H1 (cell line): ENCODE data around the gene SLC35G2. TPM values are rescaled to one million over a fixed set of nuclear protein-coding genes. Genes with fewer than 3 reads are reported as not detected.

ENCODE experiments used
- CTCF ChIA-PET: fragments of 300-600 bp; sonication (Branson Sonifier 250); formaldehyde crosslinking; loops from one replicate; lab custom pipeline; 2021; ENCODE audit not compliant: partially characterized antibody; lab: Charles Lee
- POLR2A ChIA-PET: fragments of 300-600 bp; sonication (Branson Sonifier 250); formaldehyde crosslinking; loops from one replicate; lab custom pipeline; 2021; ENCODE audit warnings: inconsistent platforms; ENCODE audit not compliant: partially characterized antibody; lab: Charles Lee
- DNase-seq, 2 experiments: peaks; one replicate each; pipeline versions ENCODE4 v3.0.0 to v3.0.0-alpha.2; 2010 to 2022; ENCODE audit warnings: low spot score in 2 of 2, low read depth in 1 of 2, mixed read lengths in 1 of 2
- FAIRE-seq: peaks from 2 replicates; lab custom pipeline; 2011; peaks lifted over from hg19 to GRCh38; lab: Jason Lieb, UNC
- H2AFZ ChIP-seq: 2 replicates; pipeline ENCODE4 v1.8.1; 2012; ENCODE audit warnings: low read length, inconsistent platforms
- H2AK5ac ChIP-seq: 2 replicates; pipeline ENCODE4 v1.6.1; 2013; ENCODE audit warnings: low read depth, low read length
- H2BK120ac ChIP-seq: replicated peaks from 2 replicates; pipeline ENCODE3; 2013; ENCODE audit warnings: low read depth, low read length, inconsistent platforms
- H2BK12ac ChIP-seq: 2 replicates; pipeline ENCODE4 v1.6.1; 2013; ENCODE audit warnings: low read depth, low read length
- H2BK15ac ChIP-seq: 2 replicates; pipeline ENCODE4 v1.6.1; 2013; ENCODE audit warnings: low read length
- H2BK20ac ChIP-seq: 2 replicates; pipeline ENCODE4 v1.6.1; 2013; ENCODE audit warnings: low read length
- H2BK5ac ChIP-seq: 2 replicates; pipeline ENCODE4 v1.6.1; 2013; ENCODE audit warnings: low read depth, low read length
- H3K14ac ChIP-seq: 2 replicates; pipeline ENCODE4 v1.6.1; 2013; ENCODE audit warnings: inconsistent platforms; ENCODE audit not compliant: insufficient read length
- H3K18ac ChIP-seq: 2 replicates; pipeline ENCODE4 v1.6.1; 2013; ENCODE audit warnings: low read length; ENCODE audit errors: extremely low read depth
- H3K23ac ChIP-seq: 2 replicates; pipeline ENCODE4 v1.6.1; 2013; ENCODE audit warnings: inconsistent platforms; ENCODE audit not compliant: insufficient read length
- H3K23me2 ChIP-seq: 2 replicates; pipeline ENCODE4 v1.6.1; 2013; ENCODE audit warnings: low read depth, low read length
- H3K27ac ChIP-seq: 2 replicates; pipeline ENCODE4 v1.6.1; 2011; ENCODE audit warnings: low read depth, low read length, inconsistent platforms
- H3K27me3 ChIP-seq, 4 experiments: replicated peaks in 1 of 4; 1 replicate in 1 of 4; 2 replicates in 3 of 4; pipeline versions ENCODE4 v1.6.1 to v1.8.1; 2011 to 2013; ENCODE audit warnings: low read length in 3 of 4, mild to moderate bottlenecking in 3 of 4, inconsistent platforms in 2 of 4, mixed read lengths in 2 of 4, moderate library complexity in 1 of 4; ENCODE audit not compliant: control insufficient read depth in 3 of 4, insufficient read depth in 3 of 4; ENCODE audit errors: extremely low read depth in 1 of 4
- H3K36me3 ChIP-seq, 4 experiments: 2 replicates each; pipeline versions ENCODE4 v1.6.1 to v1.8.1; 2011 to 2013; ENCODE audit warnings: mild to moderate bottlenecking in 4 of 4, low read length in 3 of 4, moderate library complexity in 2 of 4, control low read depth in 1 of 4, inconsistent platforms in 1 of 4; ENCODE audit not compliant: insufficient read depth in 4 of 4, control insufficient read depth in 2 of 4
- H3K4ac ChIP-seq: replicated peaks from 2 replicates; pipeline ENCODE3; 2013; ENCODE audit warnings: low read length, low read depth, mixed read lengths, inconsistent platforms; ENCODE audit not compliant: insufficient read length
- H3K4me1 ChIP-seq, 4 experiments: replicated peaks in 1 of 4; 1 replicate in 1 of 4; 2 replicates in 3 of 4; pipeline versions ENCODE4 v1.6.1 to v1.8.1; 2011 to 2013; ENCODE audit warnings: low read length in 3 of 4, inconsistent platforms in 2 of 4, mixed read lengths in 1 of 4; ENCODE audit not compliant: insufficient read depth in 4 of 4, control insufficient read depth in 3 of 4
- H3K4me2 ChIP-seq, 2 experiments: 2 replicates each; pipeline versions ENCODE4 v1.6.1 to v1.8.1; 2011 to 2013; ENCODE audit warnings: low read depth in 2 of 2, low read length in 2 of 2, control low read depth in 1 of 2, inconsistent platforms in 1 of 2, mild to moderate bottlenecking in 1 of 2; ENCODE audit not compliant: insufficient read depth in 1 of 2
- H3K4me3 ChIP-seq, 4 experiments: fragments of 200-600, 300-600 bp in 1 of 4; sonication (generic), shearing (Covaris generic), sonication (Bioruptor Twin) in 1 of 4; 2 replicates each; pipeline versions ENCODE4 v1.5.1 to v1.8.1; 2011 to 2016; ENCODE audit warnings: low read length in 4 of 4, low read depth in 3 of 4, control low read depth in 2 of 4, inconsistent platforms in 2 of 4, mild to moderate bottlenecking in 2 of 4, mixed read lengths in 1 of 4, moderate library complexity in 1 of 4; ENCODE audit not compliant: insufficient read depth in 2 of 4; ENCODE audit errors: extremely low read depth in 1 of 4
- H3K56ac ChIP-seq: replicated peaks from 2 replicates; pipeline ENCODE3; 2013; ENCODE audit warnings: low read depth, mild to moderate bottlenecking, mixed read lengths, low read length, inconsistent platforms; ENCODE audit not compliant: insufficient read length
- H3K79me1 ChIP-seq: 2 replicates; pipeline ENCODE4 v1.6.1; 2013; ENCODE audit warnings: low read depth, low read length, control low read depth
- H3K79me2 ChIP-seq, 2 experiments: 2 replicates each; pipeline versions ENCODE4 v1.6.1 to v1.8.1; 2012 to 2013; ENCODE audit warnings: low read length in 2 of 2, mild to moderate bottlenecking in 2 of 2, inconsistent platforms in 1 of 2; ENCODE audit not compliant: insufficient read depth in 2 of 2, control insufficient read depth in 1 of 2
- H3K9ac ChIP-seq, 4 experiments: replicated peaks in 1 of 4; 1 replicate in 1 of 4; 2 replicates in 3 of 4; pipeline versions ENCODE4 v1.6.1 to v1.8.1; 2011 to 2013; ENCODE audit warnings: low read depth in 3 of 4, low read length in 3 of 4, control low read depth in 2 of 4, mild to moderate bottlenecking in 2 of 4, moderate library complexity in 2 of 4, inconsistent platforms in 1 of 4; ENCODE audit errors: extremely low read depth in 1 of 4
- H3K9me3 ChIP-seq, 2 experiments: 2 replicates each; pipeline versions ENCODE4 v1.6.1 to v1.8.1; 2012 to 2013; ENCODE audit warnings: mild to moderate bottlenecking in 2 of 2, moderate library complexity in 2 of 2, control low read depth in 1 of 2, inconsistent platforms in 1 of 2, low read depth in 1 of 2, low read length in 1 of 2, mixed read lengths in 1 of 2; ENCODE audit not compliant: insufficient read depth in 2 of 2
- H4K20me1 ChIP-seq, 2 experiments: replicated peaks in 1 of 2; 2 replicates each; pipeline versions ENCODE3 to v1.8.1; 2011 to 2013; ENCODE audit warnings: inconsistent platforms in 2 of 2, low read length in 2 of 2, mild to moderate bottlenecking in 1 of 2; ENCODE audit not compliant: insufficient read depth in 2 of 2, control insufficient read depth in 1 of 2
- H4K5ac ChIP-seq: 2 replicates; pipeline ENCODE4 v1.6.1; 2013; ENCODE audit warnings: low read length, low read depth, mixed read lengths, inconsistent platforms; ENCODE audit not compliant: insufficient read length
- H4K8ac ChIP-seq: 2 replicates; pipeline ENCODE4 v1.8.0; 2013; ENCODE audit warnings: mild to moderate bottlenecking, moderate library complexity, low read length, inconsistent platforms; ENCODE audit not compliant: insufficient read depth; ENCODE audit errors: extremely low read depth
- H4K91ac ChIP-seq: replicated peaks from 2 replicates; pipeline ENCODE3; 2013; ENCODE audit warnings: low read length, mixed read lengths, inconsistent platforms; ENCODE audit not compliant: insufficient read length
- ASH2L ChIP-seq: fragments of 200-600, 300-600 bp; sonication (generic); IDR thresholded peaks from one replicate; pipeline ENCODE4 v1.7.1; 2017; ENCODE audit warnings: low read length
- BRCA1 ChIP-seq: IDR thresholded peaks from 2 replicates; pipeline ENCODE4 v1.6.1; 2012; ENCODE audit warnings: low read depth, low read length, improper control_type of control experiment
- CHD1 ChIP-seq: IDR thresholded peaks from 2 replicates; pipeline ENCODE4 v1.6.1; 2012; ENCODE audit warnings: low read depth, low read length, improper control_type of control experiment
- CTBP2 ChIP-seq: IDR thresholded peaks from 2 replicates; pipeline ENCODE4 v1.7.0; 2011; ENCODE audit warnings: borderline replicate concordance, mild to moderate bottlenecking, moderate library complexity, mixed read lengths, low read length; ENCODE audit not compliant: insufficient read depth, insufficient read length
- EP300 ChIP-seq, 2 experiments: IDR thresholded peaks; 1 replicate in 1 of 2; 2 replicates in 1 of 2; pipeline ENCODE4 v1.6.1; 2011 to 2012; ENCODE audit warnings: low read depth in 2 of 2, low read length in 2 of 2, mild to moderate bottlenecking in 2 of 2, borderline replicate concordance in 1 of 2, inconsistent platforms in 1 of 2, moderate library complexity in 1 of 2
- HDAC2 ChIP-seq, 2 experiments: fragments of 300-600 bp in 1 of 2; sonication (generic) in 1 of 2; IDR thresholded peaks; 2 replicates each; pipeline ENCODE4 v1.6.1; 2011 to 2012; ENCODE audit warnings: low read depth in 2 of 2, low read length in 2 of 2, mild to moderate bottlenecking in 2 of 2, moderate library complexity in 2 of 2, borderline replicate concordance in 1 of 2, inconsistent platforms in 1 of 2
- NRF1 ChIP-seq: IDR thresholded peaks from 2 replicates; pipeline ENCODE4 v1.6.1; 2011; ENCODE audit warnings: mild to moderate bottlenecking, low read depth, low read length, improper control_type of control experiment
- SAP30 ChIP-seq: fragments of 300-600 bp; sonication (generic); IDR thresholded peaks from 2 replicates; pipeline ENCODE4 v1.7.1; 2012; ENCODE audit warnings: low read length, moderate library complexity, mild to moderate bottlenecking, inconsistent platforms; ENCODE audit not compliant: insufficient read depth, insufficient replicate concordance
- ZNF274 ChIP-seq: IDR thresholded peaks from 2 replicates; pipeline ENCODE4 v1.7.0; 2012; ENCODE audit warnings: low read length, borderline replicate concordance; ENCODE audit errors: extremely low read depth
- WGBS, 2 experiments: shearing (Covaris generic) in 1 of 2; methylation state at CpG; one replicate each; pipeline versions ENCODE4 v1.1.6 to v1.1.7; 2013 to 2015; ENCODE audit warnings: low lambda C conversion rate in 2 of 2, mixed read lengths in 2 of 2, inconsistent platforms in 1 of 2, low coverage in 1 of 2, missing lambda C conversion rate in 1 of 2; ENCODE audit not compliant: insufficient replicate concordance in 2 of 2, insufficient coverage in 1 of 2, insufficient read length in 1 of 2; ENCODE audit errors: extremely low coverage in 1 of 2, missing lambda C conversion rate in 1 of 2; 5-methylcytosine and 5-hydroxymethylcytosine counted together
- polyA plus RNA-seq, 7 experiments: library from polyadenylated mRNA; depleted of rRNA in 3 of 7; stranded (reverse) in 5 of 7; unstranded in 2 of 7; fragments of >200 nt in 5 of 7; fragments of 200-250 nt in 2 of 7; gene quantifications; 1 replicate in 5 of 7; 2 replicates in 1 of 7; 4 replicates in 1 of 7; pipeline versions ENCODE4 v1.2.1 to v1.2.3, GENCODE V29; 2011 to 2013; ENCODE audit warnings: missing spikeins in 2 of 7, mixed read lengths in 2 of 7
- total RNA-seq: library from RNA; stranded (reverse); fragmentation: NEBNext Ultra II Directional; extraction: Animal tissue kit (Norgen Biotek cat#: 25700); gene quantifications from 2 replicates; pipeline ENCODE4 v1.2.1, GENCODE V29; 2021

The SLC35G2 gene
- total and polyA plus RNA-seq, 2 of the 8 experiments (the other 6 are each of a cell fraction or from before 2014, with no cell fraction given): 5.2 to 6.4 TPM

DNA sequence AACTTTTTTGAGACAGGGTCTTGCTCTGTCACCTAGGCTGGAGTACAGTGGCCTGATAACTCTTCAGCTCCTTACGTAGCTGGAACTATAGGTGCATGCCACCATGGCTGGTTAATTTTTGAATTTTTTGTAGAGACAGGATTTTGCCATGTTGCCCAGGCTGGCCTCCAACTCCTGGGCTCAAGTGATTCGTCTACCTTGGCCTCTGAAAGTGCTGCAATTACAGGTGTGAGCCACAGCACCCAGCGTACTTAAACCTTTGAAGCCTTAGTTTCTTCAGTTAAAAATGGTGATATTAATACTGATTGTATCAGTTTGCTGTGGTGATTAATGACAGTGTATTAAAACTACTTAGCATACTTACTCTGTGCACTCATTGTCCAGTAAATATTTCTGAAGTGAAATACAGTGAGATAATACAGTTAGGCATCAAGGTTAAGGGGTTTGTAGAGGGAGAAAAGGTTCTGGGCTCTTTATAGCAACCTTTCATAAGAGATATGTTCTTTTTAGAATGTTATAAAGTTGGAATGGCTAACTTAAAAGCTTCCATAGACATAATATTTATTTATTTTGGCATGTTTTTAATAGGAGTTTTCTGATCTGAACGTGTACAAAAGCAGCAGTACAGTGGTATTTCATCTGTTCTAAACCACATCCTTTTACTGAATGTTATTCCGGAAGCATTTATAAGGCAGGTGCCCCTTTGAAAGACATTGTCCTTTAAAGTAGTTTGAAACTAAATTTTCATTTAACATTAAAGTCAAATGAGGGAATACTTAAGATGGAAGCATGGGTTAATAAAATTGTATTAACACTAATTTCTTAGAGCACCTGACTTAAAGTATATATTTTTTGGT lies 66.7 kb downstream of the SLC35G2 start:
- Histone ChIP-seq H3K9me3 (peaks cover 0 to 3% of the 10 kb centered on the region in 2 experiments; a peak in 1 of 4 replicates), H3K4me2 (no peak overlapping the region), H4K5ac (no peak overlapping the region), H3K4ac (no peak overlapping the region), H3K56ac (no peak overlapping the region), H2AK5ac (no peak overlapping the region), H3K27me3 (no peaks in the 10 kb centered on the region), H3K27ac (no peak overlapping the region), H2BK12ac (no peak overlapping the region), H3K23ac (no peak overlapping the region), H2BK120ac (no peak overlapping the region), H4K91ac (no peak overlapping the region), H3K79me1 (peaks cover 3% of the 10 kb centered on the region), H3K4me1 (no peaks in the 10 kb centered on the region), H4K20me1 (peaks cover 0 to 1% of the 10 kb centered on the region in 2 experiments), H3K14ac (no peak overlapping the region), H3K9ac (no peak overlapping the region), H3K23me2 (no peaks in the 10 kb centered on the region), H2BK20ac (no peak overlapping the region), H4K8ac (no peak overlapping the region), H2BK5ac (no peak overlapping the region), H2BK15ac (no peak overlapping the region), H3K18ac (no peak overlapping the region), H3K36me3 (peaks cover 0 to 3% (median 0%) of the 10 kb centered on the region in 4 experiments; a peak in 2 of 8 replicates), H2AFZ (no peak overlapping the region), H3K4me3 (no peak overlapping the region), H3K79me2 (peaks cover 3 to 82% of the 10 kb centered on the region in 2 experiments; a peak in 3 of 4 replicates)
- TF ChIP-seq ZNF274 (no peak), BRCA1 (no peak), ASH2L (no peak), EP300 (IDR thresholded peaks at IDR 0.05; ENCODE audit: borderline replicate concordance in 1 of 2, low read depth in 2 of 2, low read length in 2 of 2) (no peak), NRF1 (no peak), HDAC2 (IDR thresholded peaks at IDR 0.05; ENCODE audit: borderline replicate concordance in 1 of 2, low read depth in 2 of 2, low read length in 2 of 2) (no peak), SAP30 (no peak), CTBP2 (no peak), CHD1 (no peak)
- CTCF ChIA-PET: interaction anchor here (1.5 to 1.6 kb wide), 2 partner anchors 12 to 14 kb away, joined by 3 to 4 read pairs; no protein-coding TSS in a partner anchor
- POLR2A ChIA-PET: no interaction called here
- DNase-seq (no peak), FAIRE-seq (no peak)
- WGBS, 2 experiments: 87% methylated on average over 5 of the region's 5 CpGs; no CpG with 5 or more reads in 1 of the 2 experiments
